ENCODE measurements around the gene ODC1. TPM values are rescaled to one million over a fixed set of nuclear protein-coding genes. Genes with fewer than 3 reads are reported as not detected.
A peak's percentile ranks its signal among the peaks of the same experiment; 100 is the strongest.

Gene ODC1
- total RNA-seq, 4 donors from 2014 or later, result 16.5 to 76.6 (median 40.8) TPM

DNA sequence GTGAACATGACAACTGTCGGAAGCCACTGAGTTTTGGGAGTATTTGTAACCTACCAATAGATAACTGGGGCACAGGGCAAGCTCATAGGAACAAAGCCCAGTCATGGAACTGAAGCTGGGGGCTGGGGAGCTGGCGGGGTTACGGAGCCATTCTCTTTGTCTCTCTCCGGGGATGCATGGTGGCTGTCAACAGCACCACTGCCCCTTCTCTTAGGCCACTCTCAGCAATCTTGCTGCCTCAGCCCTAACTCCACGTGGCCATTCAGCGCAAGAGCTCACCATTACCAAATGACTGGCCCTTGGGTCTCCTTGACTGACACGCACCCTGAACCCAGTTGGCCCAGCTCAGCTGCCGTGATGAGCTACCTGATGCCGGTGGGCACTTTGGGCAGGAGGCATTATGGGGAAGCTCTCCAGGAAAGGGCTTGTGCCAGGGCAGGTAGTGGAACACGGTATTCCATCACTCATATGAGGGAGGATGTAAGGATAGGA lies 33.6 kb upstream of the ODC1 start:
- H3K4me3 ChIP-seq, result no peak overlapping the region
- no peaks in the 10 kb centered on the region for H3K36me3 ChIP-seq
- no peaks in the 10 kb centered on the region for H3K9me3 ChIP-seq
- peak; percentile 46 to 50 for DNase-seq (ENCODE audit: low spot score in 2 of 2)
- no peaks in the 10 kb centered on the region for H3K4me1 ChIP-seq
- H3K27ac ChIP-seq, result no peak overlapping the region
- 97% methylated on average over 3 of the region's 10 CpGs for WGBS
- TF ChIP-seq, protein P1, sequence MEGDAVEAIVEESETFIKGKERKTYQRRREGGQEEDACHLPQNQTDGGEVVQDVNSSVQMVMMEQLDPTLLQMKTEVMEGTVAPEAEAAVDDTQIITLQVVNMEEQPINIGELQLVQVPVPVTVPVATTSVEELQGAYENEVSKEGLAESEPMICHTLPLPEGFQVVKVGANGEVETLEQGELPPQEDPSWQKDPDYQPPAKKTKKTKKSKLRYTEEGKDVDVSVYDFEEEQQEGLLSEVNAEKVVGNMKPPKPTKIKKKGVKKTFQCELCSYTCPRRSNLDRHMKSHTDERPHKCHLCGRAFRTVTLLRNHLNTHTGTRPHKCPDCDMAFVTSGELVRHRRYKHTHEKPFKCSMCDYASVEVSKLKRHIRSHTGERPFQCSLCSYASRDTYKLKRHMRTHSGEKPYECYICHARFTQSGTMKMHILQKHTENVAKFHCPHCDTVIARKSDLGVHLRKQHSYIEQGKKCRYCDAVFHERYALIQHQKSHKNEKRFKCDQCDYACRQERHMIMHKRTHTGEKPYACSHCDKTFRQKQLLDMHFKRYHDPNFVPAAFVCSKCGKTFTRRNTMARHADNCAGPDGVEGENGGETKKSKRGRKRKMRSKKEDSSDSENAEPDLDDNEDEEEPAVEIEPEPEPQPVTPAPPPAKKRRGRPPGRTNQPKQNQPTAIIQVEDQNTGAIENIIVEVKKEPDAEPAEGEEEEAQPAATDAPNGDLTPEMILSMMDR (IDR thresholded peaks at IDR 0.05), result no peak
- no peak for TF ChIP-seq EP300 (IDR thresholded peaks at IDR 0.05)
- TF ChIP-seq POLR2AphosphoS5 (IDR thresholded peaks at IDR 0.05), result no peak
- no peak for TF ChIP-seq POLR2A (IDR thresholded peaks at IDR 0.05)
- peaks cover 15% of the 10 kb centered on the region for H3K27me3 ChIP-seq

GRCh38 chr2:10481055-10481665 lies 33.0 kb upstream of the ODC1 start:
- no peaks in the 10 kb centered on the region for H3K4me1 ChIP-seq
- whole genome bisulfite sequencing, result 89% methylated on average over 3 of the region's 3 CpGs
- DNase-seq (ENCODE audit: low spot score in 2 of 2), result no peak
- no peaks in the 10 kb centered on the region for H3K9me3 ChIP-seq
- no peaks in the 10 kb centered on the region for H3K36me3 ChIP-seq
- no peak for TF ChIP-seq EP300 (IDR thresholded peaks at IDR 0.05)
- no peak overlapping the region for H3K27ac ChIP-seq
- H3K4me3 ChIP-seq, result no peak overlapping the region
- H3K27me3 ChIP-seq, result peaks cover 15% of the 10 kb centered on the region

DNA sequence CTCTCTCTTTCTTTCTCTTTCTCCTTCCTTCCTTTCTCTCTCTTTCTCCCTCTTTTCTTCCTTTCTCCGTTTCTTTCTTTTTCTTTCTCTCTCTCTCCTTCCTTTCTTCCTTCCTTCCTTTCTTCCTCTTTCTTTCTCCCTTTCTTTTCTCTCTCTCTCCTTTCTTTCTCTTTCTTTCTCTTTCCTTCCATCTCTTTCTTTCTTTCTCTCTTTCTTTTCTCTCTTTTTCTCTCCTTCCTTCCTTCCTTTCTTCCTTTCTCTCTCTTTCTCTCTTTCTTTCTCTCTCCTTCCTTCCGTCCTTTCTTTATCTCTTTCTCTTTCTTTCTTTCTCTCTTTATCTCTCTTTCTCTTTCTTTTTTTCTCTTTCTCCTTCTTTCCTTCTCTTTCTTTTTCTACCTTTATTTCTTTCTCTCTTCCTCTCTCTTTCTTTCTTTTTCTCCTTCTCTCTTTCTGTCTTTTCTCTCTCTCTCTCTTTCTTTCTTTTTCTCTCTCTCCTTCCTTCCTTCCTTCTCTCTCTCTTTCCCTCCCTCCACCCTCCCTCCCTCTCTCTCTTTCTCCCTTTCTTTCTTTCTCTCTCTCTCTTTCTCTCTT lies 32.3 kb upstream of the ODC1 start:
- DNase-seq (ENCODE audit: low spot score in 2 of 2), result no peak
- Histone ChIP-seq H3K9me3 (no peaks in the 10 kb centered on the region), H3K27me3 (peaks cover 15% of the 10 kb centered on the region), H3K36me3 (no peaks in the 10 kb centered on the region), H3K4me1 (no peaks in the 10 kb centered on the region), H3K4me3 (no peak overlapping the region), H3K27ac (no peak overlapping the region)
- TF ChIP-seq, protein P1 (IDR thresholded peaks at IDR 0.05), result no peak
- no peak for TF ChIP-seq POLR2AphosphoS5 (IDR thresholded peaks at IDR 0.05)
- WGBS, result 98% methylated on average over 2 of the region's 2 CpGs

- WGBS, result 74% methylated on average over 12 of the region's 12 CpGs
Observed at GRCh38 chr2:10478916-10479315, 30.8 kb upstream of the ODC1 start.

GRCh38 chr2:10478298-10478625 lies 30.1 kb upstream of the ODC1 start:
- Histone ChIP-seq H3K27ac (no peak overlapping the region), H3K27me3 (peaks cover 10% of the 10 kb centered on the region), H3K4me3 (no peak overlapping the region), H3K36me3 (no peaks in the 10 kb centered on the region), H3K9me3 (no peaks in the 10 kb centered on the region), H3K4me1 (no peaks in the 10 kb centered on the region)
- TF ChIP-seq POLR2AphosphoS5 (IDR thresholded peaks at IDR 0.05) (no peak), POLR2A (IDR thresholded peaks at IDR 0.05) (no peak), EP300 (IDR thresholded peaks at IDR 0.05) (no peak)
- TF ChIP-seq, protein P1 (IDR thresholded peaks at IDR 0.05), result no peak
- 86% methylated on average over 12 of the region's 12 CpGs for WGBS
- no peak for DNase-seq (ENCODE audit: low spot score in 2 of 2)

More at GRCh38 chr2:10478916-10479315, 30.8 kb upstream of the ODC1 start:
- Histone ChIP-seq H3K4me1 (no peaks in the 10 kb centered on the region), H3K36me3 (no peaks in the 10 kb centered on the region), H3K27ac (no peak overlapping the region), H3K9me3 (no peaks in the 10 kb centered on the region), H3K4me3 (no peak overlapping the region), H3K27me3 (peaks cover 15% of the 10 kb centered on the region)
- TF ChIP-seq EP300 (IDR thresholded peaks at IDR 0.05) (no peak), POLR2A (IDR thresholded peaks at IDR 0.05) (no peak), POLR2AphosphoS5 (IDR thresholded peaks at IDR 0.05) (no peak)
- TF ChIP-seq, protein P1 (IDR thresholded peaks at IDR 0.05), result no peak
- no peak for DNase-seq (ENCODE audit: low spot score in 2 of 2)
